ENCODE results near the gene BPIFB6. TPM values are rescaled to one million over a fixed set of nuclear protein-coding genes. Genes with fewer than 3 reads are reported as not detected.

The BPIFB6 gene
- total and polyA plus RNA-seq, 10 of the 15 experiments (the other 5 are each of a cell fraction or from before 2014, with no cell fraction given): not detected

- BruUV-seq (replicated peaks): no TSS peak
- Histone ChIP-seq H3K9me3 (replicated peaks; ENCODE audit: control insufficient read depth, insufficient read depth, low read length) (no peaks in the 10 kb centered on the region; the same call in 2 of the 3 replicates), H3K4me2 (ENCODE audit: control insufficient read depth, insufficient read depth) (no peak overlapping the region), H3K4me1 (ENCODE audit: control insufficient read depth, insufficient read depth, low read length) (no peaks in the 10 kb centered on the region), H3K27ac (ENCODE audit: control insufficient read depth, insufficient read depth) (no peak overlapping the region), H2AFZ (ENCODE audit: control insufficient read depth, low read depth, low read length) (no peak overlapping the region), H3K9ac (ENCODE audit: control insufficient read depth, insufficient read depth, low read length) (no peak overlapping the region), H4K20me1 (ENCODE audit: control insufficient read depth, insufficient read depth) (no peaks in the 10 kb centered on the region), H3K79me2 (ENCODE audit: control insufficient read depth, insufficient read depth, low read length) (no peaks in the 10 kb centered on the region), H3K4me3 (no peak overlapping the region), H3K36me3 (ENCODE audit: control insufficient read depth in 2 of 2, insufficient read depth in 2 of 2, low read length in 1 of 2) (no peaks in the 10 kb centered on the region), H3K27me3 (replicated peaks in 1 of 2; ENCODE audit: control insufficient read depth in 2 of 2, insufficient read depth in 2 of 2, low read length in 1 of 2) (no peaks in the 10 kb centered on the region; a peak in 1 of 4 replicates)
- in situ Hi-C loops (cut with MboI): no loop called here
- no peak for FAIRE-seq
- ChIA-PET RAD21 (ENCODE audit: unreplicated experiment) (no interaction called here), CTCF (no interaction called here), POLR2A (no interaction called here), SMC1A (ENCODE audit: uncharacterized antibody, unreplicated experiment) (no interaction called here)
- 0% methylated on average over 1 of the region's 1 CpG for WGBS (ENCODE audit: insufficient coverage, insufficient replicate concordance, low lambda C conversion rate, missing lambda C conversion rate)
- TF ChIP-seq USF2 (IDR thresholded peaks at IDR 0.05; ENCODE audit: borderline replicate concordance, low read depth, low read length) (no peak), MYC (IDR thresholded peaks at IDR 0.05; ENCODE audit: insufficient read depth, insufficient read length, insufficient replicate concordance, low read length, severe bottlenecking) (no peak), SKIL (IDR thresholded peaks at IDR 0.05; ENCODE audit: low read depth, poor library complexity, severe bottlenecking) (no peak), ETV6 (conservative IDR thresholded peaks at IDR 0.05 in 1 of 2, IDR thresholded peaks at IDR 0.05 in 1 of 2; ENCODE audit: borderline replicate concordance in 1 of 2, low read depth in 1 of 2) (no peak), MTA2 (IDR thresholded peaks at IDR 0.05; ENCODE audit: low read depth) (no peak), BRCA1 (IDR thresholded peaks at IDR 0.05; ENCODE audit: low read depth, low read length) (no peak), ZNF24 (IDR thresholded peaks at IDR 0.05) (no peak), PKNOX1 (IDR thresholded peaks at IDR 0.05) (no peak), REST (IDR thresholded peaks at IDR 0.05; ENCODE audit: low read depth, low read length) (no peak), RCOR1 (conservative IDR thresholded peaks at IDR 0.05; ENCODE audit: low read depth, low read length) (no peak), KAT2A (conservative IDR thresholded peaks at IDR 0.05; ENCODE audit: control insufficient read depth, low read depth, low read length) (no peak), ASH2L (IDR thresholded peaks at IDR 0.05; ENCODE audit: borderline replicate concordance, low read depth) (no peak)
- intact Hi-C loops (cut with micrococcal nuclease; ENCODE audit: unreplicated experiment): no loop called here
- DNase-seq (ENCODE audit: low read depth, low spot score): no peak
- ATAC-seq: no peak
These were observed 12.3 kb downstream of the BPIFB6 start for GRCh38 chr20:33043731-33044181.

Measured in GM12878 (cell line).